GM12878 (cell line): ENCODE data around the gene IGFBP1.

ENCODE experiments used
- BCLAF1 ChIP-seq: fragments of 450-650 bp; IDR thresholded peaks from 2 replicates; pipeline ENCODE4 v1.6.1; 2017; ENCODE audit warnings: antibody characterized with exemption, mild to moderate bottlenecking, moderate library complexity
- BHLHE40 ChIP-seq, 2 experiments: fragments of 450-650 bp in 1 of 2; IDR thresholded peaks; 2 replicates each; pipeline ENCODE4 v1.6.1; 2011 to 2017; ENCODE audit warnings: low read depth in 2 of 2, borderline replicate concordance in 1 of 2, improper control_type of control experiment in 1 of 2, low read length in 1 of 2, mild to moderate bottlenecking in 1 of 2
- NR2C1 ChIP-seq: fragments of 450-650 bp; IDR thresholded peaks from 2 replicates; pipeline ENCODE4 v1.6.1; 2017; ENCODE audit warnings: antibody characterized with exemption, mild to moderate bottlenecking, moderate library complexity
- TF ChIP-seq, protein P1 (sequence below), 3 experiments: IDR thresholded peaks in 2 of 3; conservative IDR thresholded peaks in 1 of 3; 2 replicates each; pipeline ENCODE4 v1.5.1; 2011; ENCODE audit warnings: low read depth in 3 of 3, low read length in 3 of 3, mild to moderate bottlenecking in 3 of 3, control low read depth in 2 of 3, moderate library complexity in 2 of 3, inconsistent platforms in 1 of 3, mixed read lengths in 1 of 3; ENCODE audit not compliant: control insufficient read depth in 2 of 3, insufficient read depth in 1 of 3; ENCODE audit errors: extremely low read depth in 1 of 3

DNA sequence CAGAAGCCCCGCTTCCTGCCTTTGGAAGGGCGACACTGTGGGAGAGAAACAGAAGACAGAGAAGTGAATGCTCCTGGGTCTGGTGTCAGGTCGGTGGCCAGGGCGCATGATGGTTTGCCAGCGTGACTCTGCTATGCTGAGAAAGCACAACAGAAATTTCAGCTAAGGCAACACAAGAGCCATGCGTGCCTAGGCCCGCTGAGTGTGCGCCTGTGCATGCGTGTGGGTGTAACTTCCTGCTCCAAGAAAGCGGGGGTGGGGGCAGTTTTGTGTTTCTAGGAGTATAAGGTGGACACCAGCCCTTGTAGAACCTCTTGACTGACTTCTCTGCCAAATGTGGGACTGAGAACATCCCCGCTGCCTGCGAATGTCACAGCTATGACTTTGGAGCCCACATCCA, 26.6 kb downstream of the IGFBP1 start:
- TF ChIP-seq, protein P1, sequence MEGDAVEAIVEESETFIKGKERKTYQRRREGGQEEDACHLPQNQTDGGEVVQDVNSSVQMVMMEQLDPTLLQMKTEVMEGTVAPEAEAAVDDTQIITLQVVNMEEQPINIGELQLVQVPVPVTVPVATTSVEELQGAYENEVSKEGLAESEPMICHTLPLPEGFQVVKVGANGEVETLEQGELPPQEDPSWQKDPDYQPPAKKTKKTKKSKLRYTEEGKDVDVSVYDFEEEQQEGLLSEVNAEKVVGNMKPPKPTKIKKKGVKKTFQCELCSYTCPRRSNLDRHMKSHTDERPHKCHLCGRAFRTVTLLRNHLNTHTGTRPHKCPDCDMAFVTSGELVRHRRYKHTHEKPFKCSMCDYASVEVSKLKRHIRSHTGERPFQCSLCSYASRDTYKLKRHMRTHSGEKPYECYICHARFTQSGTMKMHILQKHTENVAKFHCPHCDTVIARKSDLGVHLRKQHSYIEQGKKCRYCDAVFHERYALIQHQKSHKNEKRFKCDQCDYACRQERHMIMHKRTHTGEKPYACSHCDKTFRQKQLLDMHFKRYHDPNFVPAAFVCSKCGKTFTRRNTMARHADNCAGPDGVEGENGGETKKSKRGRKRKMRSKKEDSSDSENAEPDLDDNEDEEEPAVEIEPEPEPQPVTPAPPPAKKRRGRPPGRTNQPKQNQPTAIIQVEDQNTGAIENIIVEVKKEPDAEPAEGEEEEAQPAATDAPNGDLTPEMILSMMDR (IDR thresholded peaks at IDR 0.05 in 2 of 3, conservative IDR thresholded peaks at IDR 0.05 in 1 of 3; ENCODE audit: control insufficient read depth in 2 of 3, extremely low read depth in 1 of 3, insufficient read depth in 1 of 3, low read depth in 3 of 3, low read length in 3 of 3), result no peak
- no peak for TF ChIP-seq BHLHE40 (IDR thresholded peaks at IDR 0.05; ENCODE audit: borderline replicate concordance in 1 of 2, low read depth in 2 of 2, low read length in 1 of 2)
- TF ChIP-seq BCLAF1, result no peak
- no peak for TF ChIP-seq NR2C1
